K562 (cell line): ENCODE measurements around the gene CD101. TPM values are rescaled to one million over a fixed set of nuclear protein-coding genes. Genes with fewer than 3 reads are reported as not detected.

Experiments used
- AFF1 ChIP-seq, 2 experiments: fragments of 450-650 bp; IDR thresholded peaks; 2 replicates each; pipeline ENCODE4 v1.6.1; 2018; ENCODE audit warnings: mild to moderate bottlenecking in 2 of 2, low read depth in 1 of 2; ENCODE audit not compliant: partially characterized antibody in 2 of 2
- CBX3 ChIP-seq, 2 experiments: IDR thresholded peaks; 1 replicate in 1 of 2; 2 replicates in 1 of 2; pipeline ENCODE4 v1.6.1; 2012; ENCODE audit warnings: inconsistent platforms in 2 of 2, low read length in 2 of 2, borderline replicate concordance in 1 of 2, control low read depth in 1 of 2
- HLTF ChIP-seq: fragments of 450-650 bp; IDR thresholded peaks from 2 replicates; pipeline ENCODE4 v1.6.1; 2016
- JUN ChIP-seq, 2 experiments: sonication (generic) in 1 of 2; formaldehyde crosslinking in 1 of 2; IDR thresholded peaks; 2 replicates each; pipeline versions ENCODE4 v1.6.1 to v1.8.0; 2012 to 2022; ENCODE audit warnings: borderline replicate concordance in 2 of 2, mild to moderate bottlenecking in 2 of 2, improper control_type of control experiment in 1 of 2, low read depth in 1 of 2, low read length in 1 of 2, missing genetic modification reagents in 1 of 2
- KDM2B ChIP-seq: fragments of 250-450 bp; sonication (Bioruptor Pico); IDR thresholded peaks from 2 replicates; pipeline ENCODE4 v1.8.0; 2021; ENCODE audit warnings: mild to moderate bottlenecking, moderate library complexity
- MYC ChIP-seq, 2 experiments: fragments of 250-450 bp in 1 of 2; sonication (Bioruptor Pico) in 1 of 2; IDR thresholded peaks; 2 replicates each; pipeline versions ENCODE4 v1.5.1 to v1.6.1; 2012 to 2021; ENCODE audit warnings: low read depth in 2 of 2, borderline replicate concordance in 1 of 2, improper control_type of control experiment in 1 of 2, low read length in 1 of 2, mild to moderate bottlenecking in 1 of 2, moderate library complexity in 1 of 2
- NKRF ChIP-seq: fragments of 450-650 bp; IDR thresholded peaks from 2 replicates; pipeline ENCODE4 v1.6.1; 2016; ENCODE audit warnings: borderline replicate concordance
- NRF1 ChIP-seq, 2 experiments: fragments of 450-650 bp; IDR thresholded peaks in 1 of 2; conservative IDR thresholded peaks in 1 of 2; 2 replicates each; pipeline ENCODE4 v1.6.1; 2014; ENCODE audit warnings: mild to moderate bottlenecking in 2 of 2
- SAP30 ChIP-seq: fragments of 200-600 bp; sonication (generic); IDR thresholded peaks from 2 replicates; pipeline ENCODE4 v1.6.1; 2012; ENCODE audit warnings: borderline replicate concordance, low read depth, mild to moderate bottlenecking, moderate library complexity, low read length, control low read depth, inconsistent platforms; ENCODE audit not compliant: insufficient read depth, poor library complexity, severe bottlenecking
- SNIP1 ChIP-seq: fragments of 450-650 bp; IDR thresholded peaks from 2 replicates; pipeline ENCODE4 v1.7.1; 2017; ENCODE audit warnings: low read depth, mild to moderate bottlenecking
- TBL1XR1 ChIP-seq, 2 experiments: IDR thresholded peaks; 2 replicates each; pipeline ENCODE4 v1.6.1; 2012; ENCODE audit warnings: improper control_type of control experiment in 2 of 2, low read length in 2 of 2, mild to moderate bottlenecking in 1 of 2
- ZFX ChIP-seq: sonication (generic); formaldehyde crosslinking; IDR thresholded peaks from 2 replicates; pipeline ENCODE4 v1.8.0; 2022; ENCODE audit warnings: mild to moderate bottlenecking, missing genetic modification reagents, moderate library complexity
- ZNF232 ChIP-seq: sonication (generic); formaldehyde crosslinking; IDR thresholded peaks from 2 replicates; pipeline ENCODE4 v1.8.0; 2022; ENCODE audit warnings: mild to moderate bottlenecking, missing genetic modification reagents
- polyA plus RNA-seq, 8 experiments: library from polyadenylated mRNA; depleted of rRNA in 4 of 8; stranded (reverse) in 5 of 8; unstranded in 3 of 8; fragments of >200 nt; fragmentation: Nextera tagmentation in 2 of 8; fragmentation: Illumina TruSeq in 1 of 8; extraction: Ambion mirVana in 2 of 8; extraction: Trizol in 1 of 8; gene quantifications; 2 replicates each; pipeline versions ENCODE4 v1.2.1 to v1.2.3, GENCODE V29; 2011 to 2014; ENCODE audit warnings: inconsistent platforms in 1 of 8, missing spikeins in 1 of 8
- total RNA-seq, 7 experiments: library from RNA; depleted of rRNA in 6 of 7; stranded (reverse); fragments of >200 nt in 6 of 7; fragmentation: Illumina TruSeq in 2 of 7; extraction: Trizol in 2 of 7; gene quantifications; 2 replicates each; pipeline versions ENCODE4 v1.2.1 to v1.2.3, GENCODE V29; 2011 to 2021; ENCODE audit warnings: low replicate concordance in 1 of 7
- TF ChIP-seq, protein P1 (sequence below): fragments of 200-800 bp; sonication (Bioruptor generic); IDR thresholded peaks from 2 replicates; pipeline ENCODE4 v1.6.1; 2017; ENCODE audit warnings: missing genetic modification characterization, missing compliant biosample characterization
- TF ChIP-seq, protein P2 (sequence below): fragments of 450-650 bp; formaldehyde crosslinking; IDR thresholded peaks from 2 replicates; pipeline ENCODE4 v1.4.0; 2020; ENCODE audit warnings: mild to moderate bottlenecking, moderate library complexity

CD101 gene
- total and polyA plus RNA-seq, 9 of the 15 experiments (the other 6 are each of a cell fraction or from before 2014, with no cell fraction given) = 0.04 to 1.1 (median 0.20) TPM

- TF ChIP-seq NKRF (peak; percentile 94), SNIP1 (peak; percentile 52; the same call in 1 of the 2 replicates), AFF1 (IDR thresholded peaks at IDR 0.05; ENCODE audit: low read depth in 1 of 2, partially characterized antibody in 2 of 2) (peak; percentile 13 to 21), MYC (IDR thresholded peaks at IDR 0.05; ENCODE audit: low read depth, low read length) (peak; percentile 80), MYC (CRISPR knock-in tag; IDR thresholded peaks at IDR 0.05; ENCODE audit: borderline replicate concordance, low read depth) (peak; percentile 87; the same call in 1 of the 2 replicates), ZFX (CRISPR knock-in tag) (peak; percentile 85; the same call in 1 of the 2 replicates), SAP30 (peak; percentile 90), JUN (IDR thresholded peaks at IDR 0.05; ENCODE audit: borderline replicate concordance, low read depth, low read length) (no peak), JUN (CRISPR knock-in tag; IDR thresholded peaks at IDR 0.05; ENCODE audit: borderline replicate concordance) (peak; percentile 83; the same call in 1 of the 2 replicates), ZNF232 (CRISPR knock-in tag) (peak; percentile 84), TBL1XR1 (IDR thresholded peaks at IDR 0.05; ENCODE audit: low read length in 2 of 2) (no peak; a peak in 1 of 4 replicates), HLTF (peak; percentile 68; the same call in 1 of the 2 replicates), KDM2B (0 out of 2 replicates have a peak, but pooled peaks have one; percentile 34), NRF1 (conservative IDR thresholded peaks at IDR 0.05 in 1 of 2, IDR thresholded peaks at IDR 0.05 in 1 of 2) (no peak), CBX3 (IDR thresholded peaks at IDR 0.05; ENCODE audit: borderline replicate concordance in 1 of 2, low read length in 2 of 2) (peak in 1 of 2 experiments; percentile 67; a peak in 1 of 3 replicates)
- TF ChIP-seq, protein P1, sequence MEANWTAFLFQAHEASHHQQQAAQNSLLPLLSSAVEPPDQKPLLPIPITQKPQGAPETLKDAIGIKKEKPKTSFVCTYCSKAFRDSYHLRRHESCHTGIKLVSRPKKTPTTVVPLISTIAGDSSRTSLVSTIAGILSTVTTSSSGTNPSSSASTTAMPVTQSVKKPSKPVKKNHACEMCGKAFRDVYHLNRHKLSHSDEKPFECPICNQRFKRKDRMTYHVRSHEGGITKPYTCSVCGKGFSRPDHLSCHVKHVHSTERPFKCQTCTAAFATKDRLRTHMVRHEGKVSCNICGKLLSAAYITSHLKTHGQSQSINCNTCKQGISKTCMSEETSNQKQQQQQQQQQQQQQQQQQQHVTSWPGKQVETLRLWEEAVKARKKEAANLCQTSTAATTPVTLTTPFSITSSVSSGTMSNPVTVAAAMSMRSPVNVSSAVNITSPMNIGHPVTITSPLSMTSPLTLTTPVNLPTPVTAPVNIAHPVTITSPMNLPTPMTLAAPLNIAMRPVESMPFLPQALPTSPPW (CRISPR knock-in tag) = peak; percentile 7; the same call in 1 of the 2 replicates
- TF ChIP-seq, protein P2, sequence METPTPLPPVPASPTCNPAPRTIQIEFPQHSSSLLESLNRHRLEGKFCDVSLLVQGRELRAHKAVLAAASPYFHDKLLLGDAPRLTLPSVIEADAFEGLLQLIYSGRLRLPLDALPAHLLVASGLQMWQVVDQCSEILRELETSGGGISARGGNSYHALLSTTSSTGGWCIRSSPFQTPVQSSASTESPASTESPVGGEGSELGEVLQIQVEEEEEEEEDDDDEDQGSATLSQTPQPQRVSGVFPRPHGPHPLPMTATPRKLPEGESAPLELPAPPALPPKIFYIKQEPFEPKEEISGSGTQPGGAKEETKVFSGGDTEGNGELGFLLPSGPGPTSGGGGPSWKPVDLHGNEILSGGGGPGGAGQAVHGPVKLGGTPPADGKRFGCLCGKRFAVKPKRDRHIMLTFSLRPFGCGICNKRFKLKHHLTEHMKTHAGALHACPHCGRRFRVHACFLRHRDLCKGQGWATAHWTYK = 0 out of 2 replicates have a peak, but pooled peaks have one; percentile 48
Observed at GRCh38 chr1:117060441-117061317, 59.1 kb downstream of the CD101 start (continued).
